Choroid plexus epithelial cell (primary cell): ENCODE measurements around the gene PPME1.

Experiments
- DNase-seq: peaks from one replicate; pipeline ENCODE4 v3.0.0-alpha.2; 2010; ENCODE audit warnings: low read depth
- H3K4me3 ChIP-seq: 2 replicates; pipeline ENCODE4 v1.5.1; 2011; ENCODE audit warnings: low read depth, mild to moderate bottlenecking, control low read depth, low read length, moderate library complexity
- CTCF ChIP-seq: conservative IDR thresholded peaks from 2 replicates; pipeline ENCODE4 v1.5.1; 2011; ENCODE audit warnings: low read depth, mild to moderate bottlenecking, control low read depth, inconsistent platforms, low read length, moderate library complexity

PPME1 gene

GRCh38 chr11:74175920-74176319 is 4.8 kb downstream of the PPME1 start:
- DNase-seq = no peak
- no peak overlapping the region for H3K4me3 ChIP-seq

GRCh38 chr11:74179234-74180052 is 8.4 kb downstream of the PPME1 start:
- no peak for TF ChIP-seq CTCF
- H3K4me3 ChIP-seq = no peak overlapping the region
- DNase-seq = peak; percentile 20

More at GRCh38 chr11:74175920-74176319, 4.8 kb downstream of the PPME1 start:
- TF ChIP-seq CTCF = no peak

GRCh38 chr11:74182635-74183034 is 11.5 kb downstream of the PPME1 start:
- H3K4me3 ChIP-seq = no peak overlapping the region
- TF ChIP-seq CTCF = no peak
- peak; percentile 10 for DNase-seq

- H3K4me3 ChIP-seq = no peak overlapping the region
- no peak for DNase-seq
- no peak for TF ChIP-seq CTCF
These were observed 14.2 kb downstream of the PPME1 start for GRCh38 chr11:74185285-74185684.

- TF ChIP-seq CTCF = no peak
- DNase-seq = peak; percentile 69
- no peak overlapping the region for H3K4me3 ChIP-seq
These were observed 14.6 kb downstream of the PPME1 start for GRCh38 chr11:74185695-74186094.

GRCh38 chr11:74195828-74196227 is 24.7 kb downstream of the PPME1 start:
- no peak for TF ChIP-seq CTCF
- H3K4me3 ChIP-seq = no peak overlapping the region
- DNase-seq = peak; percentile 5

- no peak for DNase-seq
- TF ChIP-seq CTCF = no peak
- H3K4me3 ChIP-seq = no peak overlapping the region
These were observed 25.8 kb downstream of the PPME1 start for GRCh38 chr11:74196781-74197486.
